ENCODE measurements around the gene TCP10L.

DNA sequence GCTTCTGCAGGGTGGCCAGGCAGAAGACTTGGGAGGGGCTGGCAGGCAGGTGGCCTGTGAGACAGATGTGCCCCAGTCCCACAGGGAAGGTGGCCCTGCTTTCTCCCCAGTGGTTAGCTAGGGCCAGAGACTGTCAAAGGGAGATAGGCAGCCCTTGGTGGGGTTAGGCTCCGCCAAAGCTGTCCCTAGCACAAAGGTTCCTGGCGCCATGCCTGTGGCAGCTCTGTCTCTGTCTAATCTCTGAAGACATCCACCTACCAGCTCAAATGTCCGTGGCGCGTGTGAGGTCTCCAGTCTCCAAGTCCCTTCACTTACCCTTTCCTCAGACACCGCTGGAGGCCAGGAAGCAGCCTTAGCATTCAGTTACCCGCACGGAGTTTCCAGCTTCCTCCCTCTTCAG is 17.7 kb downstream of the TCP10L start:
- TF ChIP-seq, protein P1, sequence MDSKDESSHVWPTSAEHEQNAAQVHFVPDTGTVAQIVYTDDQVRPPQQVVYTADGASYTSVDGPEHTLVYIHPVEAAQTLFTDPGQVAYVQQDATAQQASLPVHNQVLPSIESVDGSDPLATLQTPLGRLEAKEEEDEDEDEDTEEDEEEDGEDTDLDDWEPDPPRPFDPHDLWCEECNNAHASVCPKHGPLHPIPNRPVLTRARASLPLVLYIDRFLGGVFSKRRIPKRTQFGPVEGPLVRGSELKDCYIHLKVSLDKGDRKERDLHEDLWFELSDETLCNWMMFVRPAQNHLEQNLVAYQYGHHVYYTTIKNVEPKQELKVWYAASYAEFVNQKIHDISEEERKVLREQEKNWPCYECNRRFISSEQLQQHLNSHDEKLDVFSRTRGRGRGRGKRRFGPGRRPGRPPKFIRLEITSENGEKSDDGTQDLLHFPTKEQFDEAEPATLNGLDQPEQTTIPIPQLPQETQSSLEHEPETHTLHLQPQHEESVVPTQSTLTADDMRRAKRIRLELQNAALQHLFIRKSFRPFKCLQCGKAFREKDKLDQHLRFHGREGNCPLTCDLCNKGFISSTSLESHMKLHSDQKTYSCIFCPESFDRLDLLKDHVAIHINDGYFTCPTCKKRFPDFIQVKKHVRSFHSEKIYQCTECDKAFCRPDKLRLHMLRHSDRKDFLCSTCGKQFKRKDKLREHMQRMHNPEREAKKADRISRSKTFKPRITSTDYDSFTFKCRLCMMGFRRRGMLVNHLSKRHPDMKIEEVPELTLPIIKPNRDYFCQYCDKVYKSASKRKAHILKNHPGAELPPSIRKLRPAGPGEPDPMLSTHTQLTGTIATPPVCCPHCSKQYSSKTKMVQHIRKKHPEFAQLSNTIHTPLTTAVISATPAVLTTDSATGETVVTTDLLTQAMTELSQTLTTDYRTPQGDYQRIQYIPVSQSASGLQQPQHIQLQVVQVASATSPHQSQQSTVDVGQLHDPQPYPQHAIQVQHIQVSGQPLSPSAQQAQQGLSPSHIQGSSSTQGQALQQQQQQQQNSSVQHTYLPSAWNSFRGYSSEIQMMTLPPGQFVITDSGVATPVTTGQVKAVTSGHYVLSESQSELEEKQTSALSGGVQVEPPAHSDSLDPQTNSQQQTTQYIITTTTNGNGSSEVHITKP (tag by site-specific recombination; IDR thresholded peaks at IDR 0.05): no peak
- TF ChIP-seq, protein P2, sequence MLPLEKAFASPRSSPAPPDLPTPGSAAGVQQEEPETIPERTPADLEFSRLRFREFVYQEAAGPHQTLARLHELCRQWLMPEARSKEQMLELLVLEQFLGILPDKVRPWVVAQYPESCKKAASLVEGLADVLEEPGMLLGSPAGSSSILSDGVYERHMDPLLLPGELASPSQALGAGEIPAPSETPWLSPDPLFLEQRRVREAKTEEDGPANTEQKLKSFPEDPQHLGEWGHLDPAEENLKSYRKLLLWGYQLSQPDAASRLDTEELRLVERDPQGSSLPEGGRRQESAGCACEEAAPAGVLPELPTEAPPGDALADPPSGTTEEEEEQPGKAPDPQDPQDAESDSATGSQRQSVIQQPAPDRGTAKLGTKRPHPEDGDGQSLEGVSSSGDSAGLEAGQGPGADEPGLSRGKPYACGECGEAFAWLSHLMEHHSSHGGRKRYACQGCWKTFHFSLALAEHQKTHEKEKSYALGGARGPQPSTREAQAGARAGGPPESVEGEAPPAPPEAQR (tag by site-specific recombination; IDR thresholded peaks at IDR 0.05): no peak
- no peak for TF ChIP-seq ZBTB21 (tag by site-specific recombination; IDR thresholded peaks at IDR 0.05)
- TF ChIP-seq, protein P3, sequence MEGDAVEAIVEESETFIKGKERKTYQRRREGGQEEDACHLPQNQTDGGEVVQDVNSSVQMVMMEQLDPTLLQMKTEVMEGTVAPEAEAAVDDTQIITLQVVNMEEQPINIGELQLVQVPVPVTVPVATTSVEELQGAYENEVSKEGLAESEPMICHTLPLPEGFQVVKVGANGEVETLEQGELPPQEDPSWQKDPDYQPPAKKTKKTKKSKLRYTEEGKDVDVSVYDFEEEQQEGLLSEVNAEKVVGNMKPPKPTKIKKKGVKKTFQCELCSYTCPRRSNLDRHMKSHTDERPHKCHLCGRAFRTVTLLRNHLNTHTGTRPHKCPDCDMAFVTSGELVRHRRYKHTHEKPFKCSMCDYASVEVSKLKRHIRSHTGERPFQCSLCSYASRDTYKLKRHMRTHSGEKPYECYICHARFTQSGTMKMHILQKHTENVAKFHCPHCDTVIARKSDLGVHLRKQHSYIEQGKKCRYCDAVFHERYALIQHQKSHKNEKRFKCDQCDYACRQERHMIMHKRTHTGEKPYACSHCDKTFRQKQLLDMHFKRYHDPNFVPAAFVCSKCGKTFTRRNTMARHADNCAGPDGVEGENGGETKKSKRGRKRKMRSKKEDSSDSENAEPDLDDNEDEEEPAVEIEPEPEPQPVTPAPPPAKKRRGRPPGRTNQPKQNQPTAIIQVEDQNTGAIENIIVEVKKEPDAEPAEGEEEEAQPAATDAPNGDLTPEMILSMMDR (tag by site-specific recombination; IDR thresholded peaks at IDR 0.05): no peak
- TF ChIP-seq, protein P4, sequence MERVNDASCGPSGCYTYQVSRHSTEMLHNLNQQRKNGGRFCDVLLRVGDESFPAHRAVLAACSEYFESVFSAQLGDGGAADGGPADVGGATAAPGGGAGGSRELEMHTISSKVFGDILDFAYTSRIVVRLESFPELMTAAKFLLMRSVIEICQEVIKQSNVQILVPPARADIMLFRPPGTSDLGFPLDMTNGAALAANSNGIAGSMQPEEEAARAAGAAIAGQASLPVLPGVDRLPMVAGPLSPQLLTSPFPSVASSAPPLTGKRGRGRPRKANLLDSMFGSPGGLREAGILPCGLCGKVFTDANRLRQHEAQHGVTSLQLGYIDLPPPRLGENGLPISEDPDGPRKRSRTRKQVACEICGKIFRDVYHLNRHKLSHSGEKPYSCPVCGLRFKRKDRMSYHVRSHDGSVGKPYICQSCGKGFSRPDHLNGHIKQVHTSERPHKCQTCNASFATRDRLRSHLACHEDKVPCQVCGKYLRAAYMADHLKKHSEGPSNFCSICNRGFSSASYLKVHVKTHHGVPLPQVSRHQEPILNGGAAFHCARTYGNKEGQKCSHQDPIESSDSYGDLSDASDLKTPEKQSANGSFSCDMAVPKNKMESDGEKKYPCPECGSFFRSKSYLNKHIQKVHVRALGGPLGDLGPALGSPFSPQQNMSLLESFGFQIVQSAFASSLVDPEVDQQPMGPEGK (tag by site-specific recombination; IDR thresholded peaks at IDR 0.05): no peak
- TF ChIP-seq, protein P5, sequence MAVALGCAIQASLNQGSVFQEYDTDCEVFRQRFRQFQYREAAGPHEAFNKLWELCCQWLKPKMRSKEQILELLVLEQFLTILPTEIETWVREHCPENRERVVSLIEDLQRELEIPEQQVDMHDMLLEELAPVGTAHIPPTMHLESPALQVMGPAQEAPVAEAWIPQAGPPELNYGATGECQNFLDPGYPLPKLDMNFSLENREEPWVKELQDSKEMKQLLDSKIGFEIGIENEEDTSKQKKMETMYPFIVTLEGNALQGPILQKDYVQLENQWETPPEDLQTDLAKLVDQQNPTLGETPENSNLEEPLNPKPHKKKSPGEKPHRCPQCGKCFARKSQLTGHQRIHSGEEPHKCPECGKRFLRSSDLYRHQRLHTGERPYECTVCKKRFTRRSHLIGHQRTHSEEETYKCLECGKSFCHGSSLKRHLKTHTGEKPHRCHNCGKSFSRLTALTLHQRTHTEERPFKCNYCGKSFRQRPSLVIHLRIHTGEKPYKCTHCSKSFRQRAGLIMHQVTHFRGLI (tag by site-specific recombination; IDR thresholded peaks at IDR 0.05): no peak
- TF ChIP-seq, protein P6, sequence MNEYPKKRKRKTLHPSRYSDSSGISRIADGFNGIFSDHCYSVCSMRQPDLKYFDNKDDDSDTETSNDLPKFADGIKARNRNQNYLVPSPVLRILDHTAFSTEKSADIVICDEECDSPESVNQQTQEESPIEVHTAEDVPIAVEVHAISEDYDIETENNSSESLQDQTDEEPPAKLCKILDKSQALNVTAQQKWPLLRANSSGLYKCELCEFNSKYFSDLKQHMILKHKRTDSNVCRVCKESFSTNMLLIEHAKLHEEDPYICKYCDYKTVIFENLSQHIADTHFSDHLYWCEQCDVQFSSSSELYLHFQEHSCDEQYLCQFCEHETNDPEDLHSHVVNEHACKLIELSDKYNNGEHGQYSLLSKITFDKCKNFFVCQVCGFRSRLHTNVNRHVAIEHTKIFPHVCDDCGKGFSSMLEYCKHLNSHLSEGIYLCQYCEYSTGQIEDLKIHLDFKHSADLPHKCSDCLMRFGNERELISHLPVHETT (tag by site-specific recombination; IDR thresholded peaks at IDR 0.05): no peak
- TF ChIP-seq, protein P7, sequence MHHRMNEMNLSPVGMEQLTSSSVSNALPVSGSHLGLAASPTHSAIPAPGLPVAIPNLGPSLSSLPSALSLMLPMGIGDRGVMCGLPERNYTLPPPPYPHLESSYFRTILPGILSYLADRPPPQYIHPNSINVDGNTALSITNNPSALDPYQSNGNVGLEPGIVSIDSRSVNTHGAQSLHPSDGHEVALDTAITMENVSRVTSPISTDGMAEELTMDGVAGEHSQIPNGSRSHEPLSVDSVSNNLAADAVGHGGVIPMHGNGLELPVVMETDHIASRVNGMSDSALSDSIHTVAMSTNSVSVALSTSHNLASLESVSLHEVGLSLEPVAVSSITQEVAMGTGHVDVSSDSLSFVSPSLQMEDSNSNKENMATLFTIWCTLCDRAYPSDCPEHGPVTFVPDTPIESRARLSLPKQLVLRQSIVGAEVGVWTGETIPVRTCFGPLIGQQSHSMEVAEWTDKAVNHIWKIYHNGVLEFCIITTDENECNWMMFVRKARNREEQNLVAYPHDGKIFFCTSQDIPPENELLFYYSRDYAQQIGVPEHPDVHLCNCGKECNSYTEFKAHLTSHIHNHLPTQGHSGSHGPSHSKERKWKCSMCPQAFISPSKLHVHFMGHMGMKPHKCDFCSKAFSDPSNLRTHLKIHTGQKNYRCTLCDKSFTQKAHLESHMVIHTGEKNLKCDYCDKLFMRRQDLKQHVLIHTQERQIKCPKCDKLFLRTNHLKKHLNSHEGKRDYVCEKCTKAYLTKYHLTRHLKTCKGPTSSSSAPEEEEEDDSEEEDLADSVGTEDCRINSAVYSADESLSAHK (tag by site-specific recombination; IDR thresholded peaks at IDR 0.05): no peak
